ENCODE measurements around the gene ZNF493.
A peak's percentile ranks its signal among the peaks of the same experiment; 100 is the strongest.

Gene ZNF493
- 30.0 to 61.4 (median 44.4) reads per million in 4 donors for total RNA-seq

GRCh38 chr19:21396893-21397572 lies at the start of gene ZNF493:
Gene ZNF493, plus strand, starts transcription at chr19:21397133. Its CDS starts 105 bp downstream, at chr19:21397238.
- DNase-seq, result peak; percentile 72 to 92 (median 82)

GRCh38 chr19:21352830-21353229 lies 44.1 kb upstream of the ZNF493 start:
- no peak for DNase-seq

- peak; percentile 65 to 92 (median 71) for DNase-seq
Measured at GRCh38 chr19:21358768-21359451, 38.0 kb upstream of the ZNF493 start, which contains the start of gene ZNF738. Gene ZNF738, plus strand, starts transcription at chr19:21359000. Its CDS starts 141 bp downstream, at chr19:21359141.

- DNase-seq, result no peak
Measured at GRCh38 chr19:21362291-21362690, 34.6 kb upstream of the ZNF493 start.

- no peak for DNase-seq
Measured at GRCh38 chr19:21383980-21384582, 12.9 kb upstream of the ZNF493 start.

- no peak for DNase-seq
Measured at GRCh38 chr19:21396121-21396520, 812 bp upstream of the ZNF493 start.

- no peak for DNase-seq
Measured at GRCh38 chr19:21398851-21399250, 1.9 kb downstream of the ZNF493 start.

GRCh38 chr19:21402303-21402985 lies 5.5 kb downstream of the ZNF493 start:
- DNase-seq, result no peak

- no peak for DNase-seq
Measured at GRCh38 chr19:21410166-21410565, 13.2 kb downstream of the ZNF493 start.

- DNase-seq, result no peak
Measured at GRCh38 chr19:21422244-21422643, 25.3 kb downstream of the ZNF493 start.

GRCh38 chr19:21423057-21424041 lies 26.4 kb downstream of the ZNF493 start:
- DNase-seq, result no peak

- no peak for DNase-seq
Measured at GRCh38 chr19:21430675-21431074, 33.7 kb downstream of the ZNF493 start.

- DNase-seq, result no peak
Measured at GRCh38 chr19:21432590-21432989, 35.7 kb downstream of the ZNF493 start.

GRCh38 chr19:21434516-21434915 lies 37.6 kb downstream of the ZNF493 start:
- DNase-seq, result no peak

- no peak for DNase-seq
Measured at GRCh38 chr19:21434967-21435544, 38.1 kb downstream of the ZNF493 start.

- DNase-seq, result no peak
Measured at GRCh38 chr19:21439201-21439751, 42.3 kb downstream of the ZNF493 start.

- DNase-seq, result no peak
Measured at GRCh38 chr19:21440321-21440720, 43.4 kb downstream of the ZNF493 start.

GRCh38 chr19:21451187-21451586 lies 54.3 kb downstream of the ZNF493 start:
- no peak for DNase-seq

GRCh38 chr19:21454901-21455300 lies 58.0 kb downstream of the ZNF493 start:
- no peak for DNase-seq

- no peak for DNase-seq
Measured at GRCh38 chr19:21460686-21461085, 63.8 kb downstream of the ZNF493 start.

GRCh38 chr19:21462540-21462939 lies 65.6 kb downstream of the ZNF493 start:
- DNase-seq, result no peak

Data from T-helper 1 cell (primary cell).